Sigmoid colon (tissue), 7 donors: ENCODE measurements around the gene COL5A1. TPM values are rescaled to one million over a fixed set of nuclear protein-coding genes. Genes with fewer than 3 reads are reported as not detected.

Experiments
- DNase-seq: peaks from one replicate; pipeline ENCODE4 v3.0.0-alpha.2; 2019
- H3K27ac ChIP-seq, 4 donors: fragments of 200-600 bp; sonication (generic); one replicate each; pipeline ENCODE4 v1.5.1; 2016 to 2019; ENCODE audit warnings: mild to moderate bottlenecking in 1 of 4
- H3K27me3 ChIP-seq, 3 donors: fragments of 200-600 bp; sonication (generic); one replicate each; pipeline ENCODE4 v1.5.1; 2019; ENCODE audit warnings: mild to moderate bottlenecking in 1 of 3
- H3K36me3 ChIP-seq, 4 donors: fragments of 200-600 bp; sonication (generic); one replicate each; pipeline ENCODE4 v1.5.1; 2016 to 2019
- H3K4me1 ChIP-seq, 4 donors: fragments of 200-600 bp; sonication (generic); one replicate each; pipeline ENCODE4 v1.5.1; 2017 to 2019
- H3K4me3 ChIP-seq, 4 donors: fragments of 200-600 bp; sonication (generic); one replicate each; pipeline ENCODE4 v1.5.1; 2017 to 2019; ENCODE audit warnings: mild to moderate bottlenecking in 2 of 4, moderate library complexity in 1 of 4
- H3K9me3 ChIP-seq, 4 donors: fragments of 200-600 bp in 3 of 4; sonication (generic) in 3 of 4; one replicate each; pipeline versions ENCODE4 v1.5.1 to v1.6.1; 2013 to 2019
- CTCF ChIP-seq, 4 experiments: fragments of 450-650 bp in 3 of 4; fragments of 200-600 bp in 1 of 4; IDR thresholded peaks; one replicate each; pipeline ENCODE4 v1.5.1; 2016 to 2019; ENCODE audit warnings: antibody characterized with exemption in 4 of 4, mild to moderate bottlenecking in 3 of 4, moderate library complexity in 2 of 4
- EP300 ChIP-seq, 4 donors: sonication (generic); formaldehyde crosslinking; IDR thresholded peaks; one replicate each; pipeline ENCODE4 v1.6.1; 2017; ENCODE audit warnings: antibody characterized with exemption in 4 of 4
- POLR2A ChIP-seq, 2 donors: fragments of 450-650 bp; IDR thresholded peaks; one replicate each; pipeline ENCODE4 v1.6.1; 2016; ENCODE audit warnings: antibody characterized with exemption in 2 of 2, mild to moderate bottlenecking in 2 of 2, moderate library complexity in 2 of 2
- POLR2AphosphoS5 ChIP-seq, 4 donors: sonication (generic); formaldehyde crosslinking; IDR thresholded peaks; one replicate each; pipeline ENCODE4 v1.6.1; 2017; ENCODE audit warnings: antibody characterized with exemption in 4 of 4
- WGBS, 2 donors: extraction: QIAGEN DNeasy Blood & Tissue Kit; methylation state at CpG; one replicate each; pipeline ENCODE4 v1.1.7; 2013; 5-methylcytosine and 5-hydroxymethylcytosine counted together
- intact Hi-C: fragments of 100-400 bp; cut with DNase I; formaldehyde crosslinking; loops from one replicate; pipeline ENCODE4 v1.15.1; 2023
- polyA plus RNA-seq, 3 donors: library from polyadenylated mRNA; stranded (reverse); fragments of 200-250 nt; gene quantifications; one replicate each; pipeline ENCODE4 v1.2.3, GENCODE V29; 2013
- total RNA-seq, 4 donors: library from RNA; depleted of rRNA; stranded (reverse); fragments of >200 nt; gene quantifications; one replicate each; pipeline ENCODE4 v1.1.0, GENCODE V29; 2016
- donor health status: healthy with polysubstance abuse.
- donor health status: Bipolar disorder and iron deficiency.
- donor health status: healthy.

Gene COL5A1
- total and polyA plus RNA-seq, 7 donors, result 4.2 to 168 (median 24.2) TPM

DNA sequence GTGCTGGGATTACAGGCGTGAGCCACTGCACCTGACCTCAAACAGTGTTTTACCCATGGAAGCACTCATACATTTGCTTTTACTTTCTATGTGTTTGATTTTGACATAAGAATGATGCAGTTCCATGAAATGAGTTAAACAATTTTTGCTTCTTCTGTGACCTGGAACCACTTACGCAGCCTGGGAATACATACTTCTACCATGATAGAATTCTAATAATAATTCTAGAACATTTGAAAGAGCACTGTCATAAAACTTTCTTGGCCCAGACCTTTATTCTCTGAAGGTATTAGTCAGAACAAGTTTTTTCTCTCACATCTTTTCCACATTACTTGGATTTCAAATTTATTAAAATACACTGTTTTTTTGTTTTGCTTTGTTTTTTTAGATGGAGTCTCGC, 25.3 kb upstream of the COL5A1 start:
- WGBS, 2 donors, result 78 to 91% methylated on average over 3 of the region's 3 CpGs
- intact Hi-C loops, result no loop called here
- H3K27me3 ChIP-seq, result no peaks in the 10 kb centered on the region
- no peaks in the 10 kb centered on the region for H3K36me3 ChIP-seq
- no peak for DNase-seq
- no peak overlapping the region for H3K27ac ChIP-seq
- H3K4me1 ChIP-seq, result peaks cover 0 to 10% (median 4%) of the 10 kb centered on the region in 4 donors
- H3K9me3 ChIP-seq, result peaks cover 0 to 4% (median 0%) of the 10 kb centered on the region in 4 donors
- no peak for TF ChIP-seq EP300 (IDR thresholded peaks at IDR 0.05)
- no peak for TF ChIP-seq CTCF (IDR thresholded peaks at IDR 0.05)
- no peak for TF ChIP-seq POLR2AphosphoS5 (IDR thresholded peaks at IDR 0.05)
- no peak for TF ChIP-seq POLR2A (IDR thresholded peaks at IDR 0.05)
- no peak overlapping the region for H3K4me3 ChIP-seq

DNA sequence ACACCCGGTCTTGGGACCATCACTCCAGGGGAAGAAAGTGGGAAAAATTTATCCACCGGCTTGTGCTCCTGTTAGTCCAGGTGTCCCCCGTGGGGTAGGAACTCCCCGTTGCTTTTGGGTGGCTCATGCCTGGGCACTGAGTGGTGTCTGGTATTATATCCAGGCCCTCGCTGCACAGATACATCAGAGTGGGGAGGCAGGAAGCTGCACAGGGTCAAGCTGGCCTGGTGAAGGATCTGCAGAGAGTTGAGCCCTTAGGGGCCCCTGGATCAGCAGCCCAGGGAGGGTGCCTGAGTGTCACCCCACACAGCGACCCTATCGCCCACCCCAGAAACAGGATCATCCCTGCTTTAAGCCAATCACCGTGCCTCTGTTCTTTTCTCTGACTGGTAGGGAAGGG, 24.4 kb upstream of the COL5A1 start:
- no peaks in the 10 kb centered on the region for H3K36me3 ChIP-seq
- H3K4me3 ChIP-seq, result no peak overlapping the region
- 81 to 92% methylated on average over 8 of the region's 8 CpGs for WGBS, 2 donors
- H3K9me3 ChIP-seq, result peaks cover 0 to 3% (median 0%) of the 10 kb centered on the region in 4 donors
- H3K4me1 ChIP-seq, result peaks cover 0 to 10% (median 4%) of the 10 kb centered on the region in 4 donors
- H3K27ac ChIP-seq, result no peak overlapping the region
- intact Hi-C loops, result no loop called here
- DNase-seq, result no peak
- TF ChIP-seq POLR2AphosphoS5 (IDR thresholded peaks at IDR 0.05) (no peak), CTCF (IDR thresholded peaks at IDR 0.05) (no peak), POLR2A (IDR thresholded peaks at IDR 0.05) (no peak), EP300 (IDR thresholded peaks at IDR 0.05) (no peak)
- no peaks in the 10 kb centered on the region for H3K27me3 ChIP-seq

DNA sequence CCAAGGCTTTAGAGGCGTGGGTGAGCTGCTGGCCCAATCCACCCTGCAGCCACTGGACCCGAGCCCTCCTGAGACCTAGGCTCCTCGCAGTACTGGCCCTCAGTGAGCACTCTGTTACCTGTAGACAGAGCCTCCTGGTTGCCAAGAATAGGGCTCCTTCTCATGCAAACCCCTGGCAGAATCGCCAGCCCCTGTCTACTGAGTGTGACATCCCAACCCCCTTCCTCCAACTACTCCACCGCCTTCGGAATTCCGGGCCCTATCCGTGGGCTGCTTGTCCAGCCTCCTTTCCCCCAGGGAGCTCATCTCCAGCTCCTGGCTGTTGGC, 23.8 kb upstream of the COL5A1 start:
- TF ChIP-seq EP300 (IDR thresholded peaks at IDR 0.05) (no peak), POLR2A (IDR thresholded peaks at IDR 0.05) (no peak), CTCF (IDR thresholded peaks at IDR 0.05) (no peak), POLR2AphosphoS5 (IDR thresholded peaks at IDR 0.05) (no peak)
- no peak for DNase-seq
- intact Hi-C loops, result no loop called here
- Histone ChIP-seq H3K4me1 (peaks cover 0 to 10% (median 4%) of the 10 kb centered on the region in 4 donors), H3K4me3 (no peak overlapping the region), H3K27ac (no peak overlapping the region), H3K27me3 (no peaks in the 10 kb centered on the region), H3K36me3 (no peaks in the 10 kb centered on the region), H3K9me3 (no peaks in the 10 kb centered on the region)
- WGBS, 2 donors, result 67 to 77% methylated on average over 8 of the region's 8 CpGs

DNA sequence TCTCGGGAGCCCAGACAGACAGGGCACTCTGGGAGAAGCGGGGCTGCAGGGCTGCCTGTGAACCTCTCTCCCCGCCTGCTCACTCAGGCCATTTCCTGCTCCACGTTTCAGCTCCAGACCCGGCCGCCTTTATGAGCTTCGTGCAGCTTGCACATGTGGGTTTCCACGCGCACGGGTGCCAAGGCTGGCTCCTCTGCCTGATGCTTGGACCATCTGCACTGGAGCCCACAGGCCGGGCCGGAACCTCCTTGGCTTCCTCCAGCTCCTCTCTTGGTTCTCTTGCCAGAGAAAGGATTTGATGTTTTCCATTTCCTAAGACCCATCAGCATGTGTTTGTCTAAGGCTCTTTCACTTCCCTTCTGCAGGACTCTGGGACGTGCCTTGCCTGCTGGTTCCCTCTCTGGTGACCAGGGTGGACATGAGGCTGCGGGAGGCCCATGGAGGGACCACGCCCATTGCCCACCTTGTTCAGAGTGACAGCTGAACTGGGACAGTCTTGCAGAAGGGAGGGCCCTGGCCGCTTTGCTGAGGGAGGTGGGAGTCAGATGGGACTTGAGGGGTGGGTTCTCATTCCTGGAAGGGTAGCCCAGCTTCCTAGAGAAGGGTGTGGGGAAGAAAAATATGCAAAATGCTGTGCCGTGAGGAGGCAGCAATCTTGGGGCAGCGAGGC, 23.3 kb upstream of the COL5A1 start:
- peaks cover 0 to 10% (median 4%) of the 10 kb centered on the region in 4 donors for H3K4me1 ChIP-seq
- TF ChIP-seq POLR2A (IDR thresholded peaks at IDR 0.05), result no peak
- no peak for TF ChIP-seq CTCF (IDR thresholded peaks at IDR 0.05)
- TF ChIP-seq POLR2AphosphoS5 (IDR thresholded peaks at IDR 0.05), result no peak
- no peak for TF ChIP-seq EP300 (IDR thresholded peaks at IDR 0.05)
- H3K36me3 ChIP-seq, result no peaks in the 10 kb centered on the region
- H3K27ac ChIP-seq, result no peak overlapping the region
- WGBS, 2 donors, result 63 to 64% methylated on average over 18 of the region's 18 CpGs
- H3K27me3 ChIP-seq, result no peaks in the 10 kb centered on the region
- intact Hi-C loops, result no loop called here
- H3K4me3 ChIP-seq, result no peak overlapping the region
- no peaks in the 10 kb centered on the region for H3K9me3 ChIP-seq
- peak; percentile 65 for DNase-seq
